H54 (cell line): ENCODE measurements around the gene GBX2.

ENCODE experiments used
- DNase-seq: peaks from one replicate; pipeline ENCODE4 v3.0.0; 2011; ENCODE audit warnings: low spot score, mixed read lengths; ENCODE audit not compliant: insufficient read length
- FAIRE-seq: peaks from 3 replicates; lab custom pipeline; 2011; peaks lifted over from hg19 to GRCh38; lab: Jason Lieb, UNC
- POLR2A ChIP-seq: IDR thresholded peaks from 2 replicates; pipeline ENCODE4 v1.6.1; 2011; ENCODE audit warnings: low read depth, mild to moderate bottlenecking, low read length

The GBX2 gene

GRCh38 chr2:236119003-236119402, 49.2 kb downstream of the GBX2 start:
- TF ChIP-seq POLR2A: no peak
- FAIRE-seq (no peak), DNase-seq (no peak)

GRCh38 chr2:236117861-236118269, 50.3 kb downstream of the GBX2 start:
- DNase-seq (no peak), FAIRE-seq (no peak)
- no peak for TF ChIP-seq POLR2A

GRCh38 chr2:236117401-236117800, 50.8 kb downstream of the GBX2 start:
- no peak for DNase-seq
- TF ChIP-seq POLR2A: no peak
- no peak for FAIRE-seq
